Measurements from ENCODE around the gene CRTAP.

The CRTAP gene

GRCh38 chr3:33186524-33187367, 72.9 kb downstream of the CRTAP start:
- H3K9me3 Mint-ChIP-seq: peaks cover 5 to 8% of the 10 kb centered on the region in 2 donors
- peaks cover 0 to 7% of the 10 kb centered on the region in 2 donors for H3K36me3 Mint-ChIP-seq
- ATAC-seq (replicated peaks) (no peak), DNase-seq (no peak)
- H3K27ac Mint-ChIP-seq: no peak overlapping the region
- H3K27me3 Mint-ChIP-seq: peaks cover 6 to 18% of the 10 kb centered on the region in 2 donors
- H3K4me1 Mint-ChIP-seq: no peaks in the 10 kb centered on the region
- H3K4me3 Mint-ChIP-seq: no peak overlapping the region

- peaks cover 6 to 18% of the 10 kb centered on the region in 2 donors for H3K27me3 Mint-ChIP-seq
- H3K36me3 Mint-ChIP-seq: peaks cover 0 to 7% of the 10 kb centered on the region in 2 donors
These were observed 73.5 kb downstream of the CRTAP start for GRCh38 chr3:33187368-33187634.

GRCh38 chr3:33194303-33194702, 80.5 kb downstream of the CRTAP start:
- Mint-ChIP-seq H3K27ac (no peak overlapping the region), H3K9me3 (no peaks in the 10 kb centered on the region), H3K4me1 (no peaks in the 10 kb centered on the region), H3K27me3 (no peaks in the 10 kb centered on the region), H3K36me3 (no peaks in the 10 kb centered on the region), H3K4me3 (no peak overlapping the region)
- DNase-seq (no peak), ATAC-seq (replicated peaks) (peak in 1 of 2 donors; percentile 19)

More at GRCh38 chr3:33187368-33187634, 73.5 kb downstream of the CRTAP start:
- Mint-ChIP-seq H3K4me3 (no peak overlapping the region), H3K9me3 (peaks cover 5 to 8% of the 10 kb centered on the region in 2 donors), H3K4me1 (no peaks in the 10 kb centered on the region), H3K27ac (no peak overlapping the region)
- ATAC-seq (replicated peaks) (no peak), DNase-seq (no peak)

- Mint-ChIP-seq H3K9me3 (no peaks in the 10 kb centered on the region), H3K36me3 (no peaks in the 10 kb centered on the region), H3K4me1 (no peaks in the 10 kb centered on the region), H3K27ac (no peak overlapping the region), H3K27me3 (no peaks in the 10 kb centered on the region), H3K4me3 (no peak overlapping the region)
- no peak for DNase-seq
- ATAC-seq (replicated peaks): no peak
These were observed 82.7 kb downstream of the CRTAP start for GRCh38 chr3:33196538-33196937.

Measured in stimulated activated naive B cell treated with anti-CD40 and anti-IgM and Interleukin-4, amounts not matched to agents 10 μg/mL and 1 μg/mL and 100 μg/mL, for 72 hours (primary cell).